Esophagus muscularis mucosa (tissue), 3 donors: ENCODE results near the gene KRT73.

Experiments used
- POLR2A ChIP-seq: fragments of 450-650 bp; IDR thresholded peaks from one replicate; pipeline ENCODE4 v1.6.1; 2017; ENCODE audit warnings: antibody characterized with exemption, moderate library complexity, mild to moderate bottlenecking, low read depth
- TF ChIP-seq, protein P1 (sequence below), 3 experiments: fragments of 200-600 bp in 2 of 3; fragments of 450-650 bp in 1 of 3; sonication (generic) in 2 of 3; IDR thresholded peaks; one replicate each; pipeline ENCODE4 v1.5.1; 2017 to 2019; ENCODE audit warnings: antibody characterized with exemption in 3 of 3, mild to moderate bottlenecking in 2 of 3, moderate library complexity in 1 of 3

DNA sequence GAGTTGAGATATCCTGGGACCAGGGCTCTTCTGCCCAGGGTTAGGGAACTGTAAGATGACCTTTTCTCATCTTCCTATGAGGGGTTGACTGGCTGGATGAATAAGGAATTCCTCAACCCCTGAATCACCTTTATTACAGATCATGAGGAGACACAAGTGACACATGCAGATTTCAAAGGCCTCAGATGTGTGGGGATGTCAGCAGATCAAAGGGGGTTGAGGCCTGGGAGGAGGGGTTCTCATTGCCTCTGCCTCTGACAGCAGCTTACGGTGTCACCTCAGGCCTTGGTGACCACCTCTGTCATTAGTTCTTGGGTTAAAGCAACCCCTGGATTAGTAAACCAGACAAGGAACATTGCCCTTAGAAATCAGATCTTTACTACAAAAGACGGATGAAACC, 15.0 kb downstream of the KRT73 start:
- TF ChIP-seq, protein P1, sequence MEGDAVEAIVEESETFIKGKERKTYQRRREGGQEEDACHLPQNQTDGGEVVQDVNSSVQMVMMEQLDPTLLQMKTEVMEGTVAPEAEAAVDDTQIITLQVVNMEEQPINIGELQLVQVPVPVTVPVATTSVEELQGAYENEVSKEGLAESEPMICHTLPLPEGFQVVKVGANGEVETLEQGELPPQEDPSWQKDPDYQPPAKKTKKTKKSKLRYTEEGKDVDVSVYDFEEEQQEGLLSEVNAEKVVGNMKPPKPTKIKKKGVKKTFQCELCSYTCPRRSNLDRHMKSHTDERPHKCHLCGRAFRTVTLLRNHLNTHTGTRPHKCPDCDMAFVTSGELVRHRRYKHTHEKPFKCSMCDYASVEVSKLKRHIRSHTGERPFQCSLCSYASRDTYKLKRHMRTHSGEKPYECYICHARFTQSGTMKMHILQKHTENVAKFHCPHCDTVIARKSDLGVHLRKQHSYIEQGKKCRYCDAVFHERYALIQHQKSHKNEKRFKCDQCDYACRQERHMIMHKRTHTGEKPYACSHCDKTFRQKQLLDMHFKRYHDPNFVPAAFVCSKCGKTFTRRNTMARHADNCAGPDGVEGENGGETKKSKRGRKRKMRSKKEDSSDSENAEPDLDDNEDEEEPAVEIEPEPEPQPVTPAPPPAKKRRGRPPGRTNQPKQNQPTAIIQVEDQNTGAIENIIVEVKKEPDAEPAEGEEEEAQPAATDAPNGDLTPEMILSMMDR (IDR thresholded peaks at IDR 0.05): no peak
- TF ChIP-seq POLR2A: no peak
